ENCODE measurements around the gene TTC7B. TPM values are rescaled to one million over a fixed set of nuclear protein-coding genes. Genes with fewer than 3 reads are reported as not detected.
A peak's percentile ranks its signal among the peaks of the same experiment; 100 is the strongest.

Gene TTC7B
- total RNA-seq, 1 experiment from 2014 or later: 70.6 TPM

DNA sequence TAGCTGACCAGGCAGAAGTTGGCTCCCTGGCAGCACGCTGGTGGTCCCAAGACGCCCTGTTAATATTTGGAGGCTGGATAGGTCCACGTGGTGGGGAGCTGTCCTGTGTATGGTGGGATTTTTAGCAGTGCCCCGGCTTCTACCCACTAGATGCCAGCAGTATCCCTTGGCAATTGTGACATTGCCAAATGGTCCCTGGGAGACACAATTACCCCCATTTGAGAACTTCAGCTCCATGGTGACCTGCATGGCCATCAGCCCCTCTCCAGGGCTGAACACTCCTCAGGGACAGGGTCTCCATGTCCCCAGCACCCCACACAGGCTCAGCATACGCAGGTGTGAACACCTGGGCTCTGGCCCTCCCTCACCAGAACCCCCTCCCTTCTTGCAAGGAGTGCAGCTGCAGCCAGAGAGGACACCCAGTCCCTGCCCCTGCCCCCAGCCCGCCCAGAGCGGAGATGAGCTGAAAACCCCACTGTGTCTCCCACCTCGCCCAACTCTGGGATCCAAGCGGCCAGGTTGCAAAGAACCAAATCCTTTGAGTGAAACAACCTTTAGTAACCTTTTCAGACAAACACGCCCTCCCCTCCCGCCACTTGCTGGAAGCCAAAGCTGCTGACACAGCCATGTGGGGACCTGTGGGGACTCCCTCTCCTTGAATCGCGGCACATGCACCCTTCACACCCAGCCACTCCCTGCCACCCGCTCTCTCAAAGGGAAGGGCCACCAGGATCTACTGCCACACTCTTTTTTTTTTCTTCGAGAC is 299.0 kb downstream of the TTC7B start:
- Histone ChIP-seq H3K4me3 (replicated peaks in 1 of 2; ENCODE audit: low read depth in 1 of 2, low read length in 2 of 2) (no peak overlapping the region), H4K20me1 (ENCODE audit: insufficient read depth) (no peaks in the 10 kb centered on the region), H3K27me3 (ENCODE audit: insufficient read depth, low read length) (no peaks in the 10 kb centered on the region), H2AFZ (ENCODE audit: low read depth, low read length, poor library complexity, severe bottlenecking) (no peak overlapping the region), H3K4me2 (ENCODE audit: low read length) (0 out of 2 replicates have a peak overlapping the region, but pooled peaks have one; percentile 17), H3K9me2 (ENCODE audit: insufficient read depth) (no peaks in the 10 kb centered on the region), H3K4me1 (ENCODE audit: control insufficient read depth in 1 of 2, insufficient read depth in 2 of 2, low read length in 2 of 2) (peaks cover 31 to 50% of the 10 kb centered on the region in 2 experiments), H3K36me3 (ENCODE audit: control insufficient read depth in 1 of 2, insufficient read depth in 2 of 2, low read length in 2 of 2) (no peaks in the 10 kb centered on the region), H3K9me3 (ENCODE audit: control insufficient read depth in 1 of 2, insufficient read depth in 1 of 2, low read depth in 1 of 2, low read length in 2 of 2) (no peaks in the 10 kb centered on the region), H3K9ac (ENCODE audit: low read length) (no peak overlapping the region), H3K79me2 (ENCODE audit: insufficient read depth, low read length) (no peaks in the 10 kb centered on the region), H3K27ac (ENCODE audit: low read depth, low read length) (no peak overlapping the region)
- intact Hi-C loops (cut with micrococcal nuclease): loop anchor here (5.0 kb wide), 1 partner anchor 180 kb away; no protein-coding TSS in a partner anchor
- no peak for DNase-seq (ENCODE audit: low read depth, low spot score)
- TF ChIP-seq FOSL1 (IDR thresholded peaks at IDR 0.05; ENCODE audit: low read depth) (no peak), RAD21 (IDR thresholded peaks at IDR 0.05; ENCODE audit: low read depth) (no peak), CEBPB (IDR thresholded peaks at IDR 0.05; ENCODE audit: low read depth) (no peak), ZNF274 (IDR thresholded peaks at IDR 0.05; ENCODE audit: low read depth, low read length) (no peak), EZH2phosphoT487 (IDR thresholded peaks at IDR 0.05; ENCODE audit: borderline replicate concordance) (no peak), JUND (IDR thresholded peaks at IDR 0.05) (no peak), POLR2AphosphoS5 (IDR thresholded peaks at IDR 0.05; ENCODE audit: low read depth, low read length) (no peak), YY1 (IDR thresholded peaks at IDR 0.05; ENCODE audit: extremely low read depth, insufficient replicate concordance, low read depth, low read length) (no peak), TCF7L2 (IDR thresholded peaks at IDR 0.05; ENCODE audit: borderline replicate concordance, extremely low read depth, insufficient read depth, insufficient read length) (no peak), ZFX (IDR thresholded peaks at IDR 0.05) (no peak), EGR1 (IDR thresholded peaks at IDR 0.05; ENCODE audit: low read depth) (no peak), EZH2 (IDR thresholded peaks at IDR 0.05) (no peak), CBX3 (IDR thresholded peaks at IDR 0.05; ENCODE audit: low read depth) (no peak), SP1 (IDR thresholded peaks at IDR 0.05; ENCODE audit: low read depth) (no peak)
- TF ChIP-seq, protein P1, sequence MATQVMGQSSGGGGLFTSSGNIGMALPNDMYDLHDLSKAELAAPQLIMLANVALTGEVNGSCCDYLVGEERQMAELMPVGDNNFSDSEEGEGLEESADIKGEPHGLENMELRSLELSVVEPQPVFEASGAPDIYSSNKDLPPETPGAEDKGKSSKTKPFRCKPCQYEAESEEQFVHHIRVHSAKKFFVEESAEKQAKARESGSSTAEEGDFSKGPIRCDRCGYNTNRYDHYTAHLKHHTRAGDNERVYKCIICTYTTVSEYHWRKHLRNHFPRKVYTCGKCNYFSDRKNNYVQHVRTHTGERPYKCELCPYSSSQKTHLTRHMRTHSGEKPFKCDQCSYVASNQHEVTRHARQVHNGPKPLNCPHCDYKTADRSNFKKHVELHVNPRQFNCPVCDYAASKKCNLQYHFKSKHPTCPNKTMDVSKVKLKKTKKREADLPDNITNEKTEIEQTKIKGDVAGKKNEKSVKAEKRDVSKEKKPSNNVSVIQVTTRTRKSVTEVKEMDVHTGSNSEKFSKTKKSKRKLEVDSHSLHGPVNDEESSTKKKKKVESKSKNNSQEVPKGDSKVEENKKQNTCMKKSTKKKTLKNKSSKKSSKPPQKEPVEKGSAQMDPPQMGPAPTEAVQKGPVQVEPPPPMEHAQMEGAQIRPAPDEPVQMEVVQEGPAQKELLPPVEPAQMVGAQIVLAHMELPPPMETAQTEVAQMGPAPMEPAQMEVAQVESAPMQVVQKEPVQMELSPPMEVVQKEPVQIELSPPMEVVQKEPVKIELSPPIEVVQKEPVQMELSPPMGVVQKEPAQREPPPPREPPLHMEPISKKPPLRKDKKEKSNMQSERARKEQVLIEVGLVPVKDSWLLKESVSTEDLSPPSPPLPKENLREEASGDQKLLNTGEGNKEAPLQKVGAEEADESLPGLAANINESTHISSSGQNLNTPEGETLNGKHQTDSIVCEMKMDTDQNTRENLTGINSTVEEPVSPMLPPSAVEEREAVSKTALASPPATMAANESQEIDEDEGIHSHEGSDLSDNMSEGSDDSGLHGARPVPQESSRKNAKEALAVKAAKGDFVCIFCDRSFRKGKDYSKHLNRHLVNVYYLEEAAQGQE (IDR thresholded peaks at IDR 0.05; ENCODE audit: low read depth): no peak
- TF ChIP-seq, protein P2, sequence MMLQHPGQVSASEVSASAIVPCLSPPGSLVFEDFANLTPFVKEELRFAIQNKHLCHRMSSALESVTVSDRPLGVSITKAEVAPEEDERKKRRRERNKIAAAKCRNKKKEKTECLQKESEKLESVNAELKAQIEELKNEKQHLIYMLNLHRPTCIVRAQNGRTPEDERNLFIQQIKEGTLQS (IDR thresholded peaks at IDR 0.05): no peak
- TF ChIP-seq, protein P3, sequence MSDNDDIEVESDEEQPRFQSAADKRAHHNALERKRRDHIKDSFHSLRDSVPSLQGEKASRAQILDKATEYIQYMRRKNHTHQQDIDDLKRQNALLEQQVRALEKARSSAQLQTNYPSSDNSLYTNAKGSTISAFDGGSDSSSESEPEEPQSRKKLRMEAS (IDR thresholded peaks at IDR 0.05): no peak
- TF ChIP-seq, protein P4, sequence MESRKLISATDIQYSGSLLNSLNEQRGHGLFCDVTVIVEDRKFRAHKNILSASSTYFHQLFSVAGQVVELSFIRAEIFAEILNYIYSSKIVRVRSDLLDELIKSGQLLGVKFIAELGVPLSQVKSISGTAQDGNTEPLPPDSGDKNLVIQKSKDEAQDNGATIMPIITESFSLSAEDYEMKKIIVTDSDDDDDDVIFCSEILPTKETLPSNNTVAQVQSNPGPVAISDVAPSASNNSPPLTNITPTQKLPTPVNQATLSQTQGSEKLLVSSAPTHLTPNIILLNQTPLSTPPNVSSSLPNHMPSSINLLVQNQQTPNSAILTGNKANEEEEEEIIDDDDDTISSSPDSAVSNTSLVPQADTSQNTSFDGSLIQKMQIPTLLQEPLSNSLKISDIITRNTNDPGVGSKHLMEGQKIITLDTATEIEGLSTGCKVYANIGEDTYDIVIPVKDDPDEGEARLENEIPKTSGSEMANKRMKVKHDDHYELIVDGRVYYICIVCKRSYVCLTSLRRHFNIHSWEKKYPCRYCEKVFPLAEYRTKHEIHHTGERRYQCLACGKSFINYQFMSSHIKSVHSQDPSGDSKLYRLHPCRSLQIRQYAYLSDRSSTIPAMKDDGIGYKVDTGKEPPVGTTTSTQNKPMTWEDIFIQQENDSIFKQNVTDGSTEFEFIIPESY (IDR thresholded peaks at IDR 0.05; ENCODE audit: extremely low read depth, insufficient replicate concordance, low read length): no peak
- ChIA-PET RAD21 (ENCODE audit: low non-redundant PET in 1 of 2, low total read pairs in 2 of 2, uncharacterized antibody in 2 of 2, unreplicated experiment in 2 of 2) (no interaction called here), POLR2A (no interaction called here), CTCF (interaction anchor here (0.6 to 2.6 kb wide), 2 partner anchors 118 to 232 kb away, joined by 3 to 9 read pairs; no protein-coding TSS in a partner anchor)
- BruUV-seq (replicated peaks): no TSS peak
- no peak for ATAC-seq
